ENCODE data around the gene UPK3A.

Gene UPK3A

GRCh38 chr22:45284705-45285262 lies at the start of gene UPK3A:
Gene UPK3A, plus strand, starts transcription at chr22:45284949. Its CDS starts 65 bp downstream, at chr22:45285014.
- H3K4me1 Mint-ChIP-seq (ENCODE audit: low read depth), result peaks cover 10% of the 10 kb centered on the region
- H3K9me3 Mint-ChIP-seq, result no peaks in the 10 kb centered on the region
- peaks cover 17% of the 10 kb centered on the region for H3K27me3 Mint-ChIP-seq
- H3K4me3 Mint-ChIP-seq, result no peak within 1 kb of the TSS
- H3K27ac Mint-ChIP-seq, result no peak within 1 kb of the TSS
- H3K36me3 Mint-ChIP-seq (ENCODE audit: low read depth), result no peaks in the 10 kb centered on the region

- H3K27ac Mint-ChIP-seq, result peak overlapping the region; percentile 48
Observed at GRCh38 chr22:45235101-45235777, 49.5 kb upstream of the UPK3A start.

GRCh38 chr22:45235851-45236342 lies 48.9 kb upstream of the UPK3A start:
- Mint-ChIP-seq H3K4me3 (peak overlapping the region; percentile 45), H3K27ac (peak overlapping the region; percentile 48), H3K4me1 (ENCODE audit: low read depth) (peaks cover 49% of the 10 kb centered on the region), H3K36me3 (ENCODE audit: low read depth) (peaks cover 5% of the 10 kb centered on the region), H3K27me3 (no peaks in the 10 kb centered on the region), H3K9me3 (no peaks in the 10 kb centered on the region)

More at GRCh38 chr22:45235101-45235777, 49.5 kb upstream of the UPK3A start:
- no peaks in the 10 kb centered on the region for H3K9me3 Mint-ChIP-seq
- H3K4me3 Mint-ChIP-seq, result peak overlapping the region; percentile 45
- no peaks in the 10 kb centered on the region for H3K27me3 Mint-ChIP-seq
- H3K36me3 Mint-ChIP-seq (ENCODE audit: low read depth), result peaks cover 5% of the 10 kb centered on the region
- H3K4me1 Mint-ChIP-seq (ENCODE audit: low read depth), result peaks cover 49% of the 10 kb centered on the region

- Mint-ChIP-seq H3K4me3 (no peak overlapping the region), H3K4me1 (ENCODE audit: low read depth) (peaks cover 59% of the 10 kb centered on the region), H3K27me3 (no peaks in the 10 kb centered on the region)
Observed at GRCh38 chr22:45237065-45237990, 47.4 kb upstream of the UPK3A start.

GRCh38 chr22:45238076-45238956 lies 46.4 kb upstream of the UPK3A start:
- H3K27ac Mint-ChIP-seq, result no peak overlapping the region
- H3K4me3 Mint-ChIP-seq, result no peak overlapping the region
- peaks cover 5% of the 10 kb centered on the region for H3K36me3 Mint-ChIP-seq (ENCODE audit: low read depth)
- peaks cover 59% of the 10 kb centered on the region for H3K4me1 Mint-ChIP-seq (ENCODE audit: low read depth)
- H3K9me3 Mint-ChIP-seq, result no peaks in the 10 kb centered on the region
- no peaks in the 10 kb centered on the region for H3K27me3 Mint-ChIP-seq

More at GRCh38 chr22:45237065-45237990, 47.4 kb upstream of the UPK3A start:
- no peak overlapping the region for H3K27ac Mint-ChIP-seq
- peaks cover 5% of the 10 kb centered on the region for H3K36me3 Mint-ChIP-seq (ENCODE audit: low read depth)
- no peaks in the 10 kb centered on the region for H3K9me3 Mint-ChIP-seq

- Mint-ChIP-seq H3K36me3 (ENCODE audit: low read depth) (peaks cover 5% of the 10 kb centered on the region), H3K4me3 (peak overlapping the region; percentile 90), H3K9me3 (no peaks in the 10 kb centered on the region), H3K27ac (no peak overlapping the region), H3K27me3 (no peaks in the 10 kb centered on the region), H3K4me1 (ENCODE audit: low read depth) (peaks cover 59% of the 10 kb centered on the region)
Observed at GRCh38 chr22:45238957-45239680, 45.6 kb upstream of the UPK3A start.

GRCh38 chr22:45239681-45240051 lies 45.1 kb upstream of the UPK3A start:
- peak overlapping the region; percentile 90 for H3K4me3 Mint-ChIP-seq
- no peaks in the 10 kb centered on the region for H3K27me3 Mint-ChIP-seq
- H3K36me3 Mint-ChIP-seq (ENCODE audit: low read depth), result peaks cover 5% of the 10 kb centered on the region
- H3K27ac Mint-ChIP-seq, result peak overlapping the region; percentile 88
- no peaks in the 10 kb centered on the region for H3K9me3 Mint-ChIP-seq
- H3K4me1 Mint-ChIP-seq (ENCODE audit: low read depth), result peaks cover 56% of the 10 kb centered on the region

GRCh38 chr22:45240104-45240809 lies 44.5 kb upstream of the UPK3A start:
- Mint-ChIP-seq H3K27ac (peak overlapping the region; percentile 88), H3K4me3 (peak overlapping the region; percentile 90)

GRCh38 chr22:45240810-45241631 lies 43.7 kb upstream of the UPK3A start, which contains the start of gene KIAA0930:
Gene KIAA0930, minus strand, starts transcription at chr22:45240894. Its CDS starts 191 bp downstream, at chr22:45240703.
- peaks cover 5% of the 10 kb centered on the region for H3K36me3 Mint-ChIP-seq (ENCODE audit: low read depth)
- peaks cover 54% of the 10 kb centered on the region for H3K4me1 Mint-ChIP-seq (ENCODE audit: low read depth)

More at GRCh38 chr22:45240104-45240809, 44.5 kb upstream of the UPK3A start:
- peaks cover 59% of the 10 kb centered on the region for H3K4me1 Mint-ChIP-seq (ENCODE audit: low read depth)
- H3K9me3 Mint-ChIP-seq, result no peaks in the 10 kb centered on the region
- no peaks in the 10 kb centered on the region for H3K27me3 Mint-ChIP-seq
- peaks cover 5% of the 10 kb centered on the region for H3K36me3 Mint-ChIP-seq (ENCODE audit: low read depth)

GRCh38 chr22:45242778-45243191 lies 42.0 kb upstream of the UPK3A start:
- no peak overlapping the region for H3K4me3 Mint-ChIP-seq

More at GRCh38 chr22:45240810-45241631, 43.7 kb upstream of the UPK3A start, which contains the start of gene KIAA0930:
- peak within 1 kb of the TSS; percentile 90 for H3K4me3 Mint-ChIP-seq
- H3K27me3 Mint-ChIP-seq, result no peaks in the 10 kb centered on the region
- no peaks in the 10 kb centered on the region for H3K9me3 Mint-ChIP-seq
- peak within 1 kb of the TSS; percentile 88 for H3K27ac Mint-ChIP-seq

GRCh38 chr22:45244916-45245315 lies 39.8 kb upstream of the UPK3A start:
- Mint-ChIP-seq H3K27me3 (no peaks in the 10 kb centered on the region), H3K36me3 (ENCODE audit: low read depth) (no peaks in the 10 kb centered on the region), H3K4me1 (ENCODE audit: low read depth) (peaks cover 51% of the 10 kb centered on the region), H3K4me3 (no peak overlapping the region), H3K27ac (no peak overlapping the region), H3K9me3 (no peaks in the 10 kb centered on the region)

More at GRCh38 chr22:45242778-45243191, 42.0 kb upstream of the UPK3A start:
- Mint-ChIP-seq H3K9me3 (no peaks in the 10 kb centered on the region), H3K27ac (no peak overlapping the region), H3K4me1 (ENCODE audit: low read depth) (peaks cover 57% of the 10 kb centered on the region), H3K27me3 (no peaks in the 10 kb centered on the region), H3K36me3 (ENCODE audit: low read depth) (no peaks in the 10 kb centered on the region)
